Psoas muscle (tissue), 8 donors: ENCODE data around the gene ZCCHC13. TPM values are rescaled to one million over a fixed set of nuclear protein-coding genes. Genes with fewer than 3 reads are reported as not detected.
"Not testable (repeated sequence)": the region's sequence is repeated elsewhere in the genome, so short reads cannot be mapped to it uniquely, and the experiment has no call there.

ENCODE experiments used
- ATAC-seq, 4 donors: fragments of 200-7000 bp; cut with Tn5 transposase; one replicate each; pipeline ENCODE4 v1.9.1; 2020; ENCODE audit warnings: moderate library complexity in 3 of 4, mild to moderate bottlenecking in 2 of 4
- DNase-seq, 2 donors: peaks; one replicate each; pipeline ENCODE4 v3.0.0-alpha.2; 2020
- H3K27ac ChIP-seq: fragments of 200-600 bp; one replicate; pipeline ENCODE4 v1.8.0; 2022
- H3K27me3 ChIP-seq, 3 donors: fragments of 200-600 bp in 1 of 3; one replicate each; pipeline versions ENCODE4 v1.6.1 to v1.8.0; 2013 to 2022; ENCODE audit warnings: low read length in 2 of 3, mild to moderate bottlenecking in 2 of 3, moderate library complexity in 1 of 3; ENCODE audit not compliant: insufficient read depth in 3 of 3
- H3K36me3 ChIP-seq, 2 donors: fragments of 200-600 bp in 1 of 2; one replicate each; pipeline versions ENCODE4 v1.6.1 to v1.8.0; 2013 to 2022; ENCODE audit warnings: low read depth in 1 of 2, mild to moderate bottlenecking in 1 of 2, moderate library complexity in 1 of 2; ENCODE audit not compliant: insufficient read depth in 1 of 2
- H3K4me1 ChIP-seq: fragments of 200-600 bp; one replicate; pipeline ENCODE4 v1.8.0; 2022
- H3K4me3 ChIP-seq: fragments of 200-600 bp; one replicate; pipeline ENCODE4 v1.8.0; 2022; ENCODE audit warnings: mild to moderate bottlenecking
- H3K9me3 ChIP-seq: fragments of 200-600 bp; one replicate; pipeline ENCODE4 v1.8.0; 2022
- WGBS, 3 donors: extraction: QIAGEN DNeasy Blood & Tissue Kit; methylation state at CpG; one replicate each; pipeline versions ENCODE4 v1.1.6 to v1.1.7; 2013; 5-methylcytosine and 5-hydroxymethylcytosine counted together
- intact Hi-C, 2 donors: fragments of 100-400 bp; cut with DNase I; formaldehyde crosslinking; loops; one replicate each; pipeline versions ENCODE4 v1.11.0 to v1.14.2; 2022
- polyA plus RNA-seq, 3 donors: library from polyadenylated mRNA; stranded (reverse); fragments of 200-250 nt; gene quantifications; one replicate each; pipeline ENCODE4 v1.2.3, GENCODE V29; 2013
- total RNA-seq, 4 donors: library from RNA; stranded (reverse); fragmentation: NEBNext Ultra II Directional in 2 of 4; extraction: Animal tissue kit (Norgen Biotek cat#: 25700) in 2 of 4; gene quantifications; one replicate each; pipeline versions ENCODE4 v1.2.1 to v1.2.4, GENCODE V29; 2021 to 2023
- TF ChIP-seq, protein P1 (sequence below): fragments of 200-600 bp; IDR thresholded peaks from one replicate; pipeline ENCODE4 v1.8.0; 2022; ENCODE audit warnings: antibody characterized with exemption
- donor health status: healthy with polysubstance abuse.
- donor health status: DM: no; HTN: no; CAD: no; lungs with moderate emphysema.
- donor health status: Bipolar disorder and iron deficiency.
- donor health status: healthy.
- donor health status: DM: yes; HTN: yes; CAD: no.
- donor health status: DM: no; HTN: no; CAD: no.
- donor health status: DM: no; HTN: no; CAD: no.
- donor health status: DM: yes; HTN: yes; CAD: no.

Gene ZCCHC13
- total and polyA plus RNA-seq, 7 donors = not detected

DNA sequence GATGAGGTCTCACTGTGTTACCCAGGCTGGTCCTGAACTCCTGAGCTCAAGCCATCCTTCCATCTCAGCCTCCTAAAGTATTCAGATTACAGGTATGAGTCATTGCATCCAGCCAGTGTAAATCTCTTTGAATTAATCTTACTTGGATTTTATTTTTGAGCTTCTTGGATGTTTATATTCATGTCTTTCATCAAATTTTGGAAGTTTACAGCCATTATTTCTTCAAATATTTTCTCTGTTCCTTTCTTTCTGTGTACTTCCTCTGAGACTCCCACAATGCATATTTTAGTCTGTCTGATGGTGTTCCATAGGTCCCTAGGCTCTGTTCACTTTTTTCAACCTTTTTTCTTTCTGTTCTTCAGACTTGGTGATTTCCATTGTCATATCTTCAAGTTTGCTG lies 34.9 kb downstream of the ZCCHC13 start:
- H3K9me3 ChIP-seq = peaks cover 19% of the 10 kb centered on the region
- no peaks in the 10 kb centered on the region for H3K4me1 ChIP-seq
- no peaks in the 10 kb centered on the region for H3K36me3 ChIP-seq
- H3K27me3 ChIP-seq = no peaks in the 10 kb centered on the region
- intact Hi-C loops = no loop called here
- H3K27ac ChIP-seq = no peak overlapping the region
- DNase-seq = no peak
- no peak for ATAC-seq
- H3K4me3 ChIP-seq = no peak overlapping the region
- TF ChIP-seq, protein P1, sequence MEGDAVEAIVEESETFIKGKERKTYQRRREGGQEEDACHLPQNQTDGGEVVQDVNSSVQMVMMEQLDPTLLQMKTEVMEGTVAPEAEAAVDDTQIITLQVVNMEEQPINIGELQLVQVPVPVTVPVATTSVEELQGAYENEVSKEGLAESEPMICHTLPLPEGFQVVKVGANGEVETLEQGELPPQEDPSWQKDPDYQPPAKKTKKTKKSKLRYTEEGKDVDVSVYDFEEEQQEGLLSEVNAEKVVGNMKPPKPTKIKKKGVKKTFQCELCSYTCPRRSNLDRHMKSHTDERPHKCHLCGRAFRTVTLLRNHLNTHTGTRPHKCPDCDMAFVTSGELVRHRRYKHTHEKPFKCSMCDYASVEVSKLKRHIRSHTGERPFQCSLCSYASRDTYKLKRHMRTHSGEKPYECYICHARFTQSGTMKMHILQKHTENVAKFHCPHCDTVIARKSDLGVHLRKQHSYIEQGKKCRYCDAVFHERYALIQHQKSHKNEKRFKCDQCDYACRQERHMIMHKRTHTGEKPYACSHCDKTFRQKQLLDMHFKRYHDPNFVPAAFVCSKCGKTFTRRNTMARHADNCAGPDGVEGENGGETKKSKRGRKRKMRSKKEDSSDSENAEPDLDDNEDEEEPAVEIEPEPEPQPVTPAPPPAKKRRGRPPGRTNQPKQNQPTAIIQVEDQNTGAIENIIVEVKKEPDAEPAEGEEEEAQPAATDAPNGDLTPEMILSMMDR = no peak

- DNase-seq = no peak
- no peaks in the 10 kb centered on the region for H3K36me3 ChIP-seq
- no peaks in the 10 kb centered on the region for H3K4me1 ChIP-seq
- H3K27me3 ChIP-seq = no peaks in the 10 kb centered on the region
- no peak for ATAC-seq
- intact Hi-C loops = loop anchor here (5.0 kb wide), 2 partner anchors 48 to 483 kb away; no protein-coding TSS in a partner anchor
- peaks cover 19% of the 10 kb centered on the region for H3K9me3 ChIP-seq
- H3K27ac ChIP-seq = no peak overlapping the region
- H3K4me3 ChIP-seq = no peak overlapping the region
- TF ChIP-seq, protein P1 = no peak
These were observed 36.1 kb downstream of the ZCCHC13 start for GRCh38 chrX:74340051-74340450.

GRCh38 chrX:74342211-74342610 lies 38.2 kb downstream of the ZCCHC13 start:
- DNase-seq, H3K27ac ChIP-seq, H3K4me1 ChIP-seq, ATAC-seq, H3K4me3 ChIP-seq, H3K27me3 ChIP-seq, H3K36me3 ChIP-seq, H3K9me3 ChIP-seq: not testable (repeated sequence)
- WGBS, 3 donors = 78 to 95% (median 87%) methylated on average over 5 of the region's 5 CpGs
- intact Hi-C loops = loop anchor here (5.0 kb wide), 2 partner anchors 50 to 485 kb away; no protein-coding TSS in a partner anchor

- H3K4me1 ChIP-seq = no peaks in the 10 kb centered on the region
- H3K36me3 ChIP-seq = no peaks in the 10 kb centered on the region
- ATAC-seq = peak; percentile 81 to 90 (median 87)
- WGBS, 3 donors = 44 to 58% (median 53%) methylated on average over 3 of the region's 3 CpGs
- TF ChIP-seq, protein P1 = peak; percentile 65
- H3K9me3 ChIP-seq = peaks cover 3% of the 10 kb centered on the region
- no peaks in the 10 kb centered on the region for H3K27me3 ChIP-seq
- H3K4me3 ChIP-seq = no peak overlapping the region
- DNase-seq = no peak
- intact Hi-C loops = loop anchor here (1.0 to 5.0 kb wide), 3 partner anchors 51 to 488 kb away; no protein-coding TSS in a partner anchor
- H3K27ac ChIP-seq = no peak overlapping the region
These were observed 39.6 kb downstream of the ZCCHC13 start for GRCh38 chrX:74343343-74344279.

DNA sequence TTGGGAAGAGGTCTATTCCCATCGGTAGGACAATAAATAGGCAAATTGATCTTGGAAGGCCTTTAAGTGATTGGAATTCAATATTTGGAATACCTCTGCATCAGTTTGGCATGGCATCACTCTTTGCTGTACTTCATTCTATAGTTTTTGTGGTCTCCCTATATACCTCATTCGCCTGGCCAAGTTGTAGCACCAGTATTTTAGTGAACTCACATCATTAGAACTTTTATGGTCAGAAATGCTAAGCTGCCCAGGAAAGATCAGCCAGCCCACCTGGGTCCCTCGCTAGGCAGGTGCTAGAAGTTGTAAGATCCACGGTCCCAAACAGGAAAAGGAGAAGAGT lies 40.3 kb downstream of the ZCCHC13 start:
- 65 to 77% (median 73%) methylated on average over 4 of the region's 4 CpGs for whole genome bisulfite sequencing, 3 donors
- H3K9me3 ChIP-seq = no peaks in the 10 kb centered on the region
- H3K27ac ChIP-seq = no peak overlapping the region
- H3K4me1 ChIP-seq = no peaks in the 10 kb centered on the region
- intact Hi-C loops = loop anchor here (1.0 to 5.0 kb wide), 3 partner anchors 52 to 489 kb away; no protein-coding TSS in a partner anchor
- TF ChIP-seq, protein P1 = no peak
- H3K36me3 ChIP-seq = no peaks in the 10 kb centered on the region
- no peak overlapping the region for H3K4me3 ChIP-seq
- no peak for DNase-seq
- ATAC-seq = no peak
- H3K27me3 ChIP-seq = no peaks in the 10 kb centered on the region
